GM06990 (cell line): ENCODE data around the gene C1QBP.

Experiments
- DNase-seq: peaks from one replicate; pipeline ENCODE4 v3.0.0-alpha.2; 2011; ENCODE audit not compliant: insufficient read length; ENCODE audit errors: extremely low read depth
- H3K27me3 ChIP-seq: replicated peaks from 2 replicates; pipeline ENCODE4 v1.6.0; 2011; ENCODE audit warnings: low read length; ENCODE audit not compliant: control insufficient read depth, insufficient read depth
- H3K36me3 ChIP-seq: 2 replicates; pipeline ENCODE4 v1.5.1; 2011; ENCODE audit warnings: low read length; ENCODE audit not compliant: control insufficient read depth, insufficient read depth
- H3K4me3 ChIP-seq: replicated peaks from 2 replicates; pipeline ENCODE4 v1.5.1; 2011; ENCODE audit warnings: low read depth, mild to moderate bottlenecking, control low read depth, low read length
- CTCF ChIP-seq: IDR thresholded peaks from 2 replicates; pipeline ENCODE4 v1.5.1; 2011; ENCODE audit warnings: low read length, control low read depth, mild to moderate bottlenecking, inconsistent platforms; ENCODE audit not compliant: insufficient read depth, poor library complexity, severe bottlenecking

The C1QBP gene

GRCh38 chr17:5430413-5430999 lies 8.4 kb downstream of the C1QBP start:
- Histone ChIP-seq H3K36me3 (peaks cover 46% of the 10 kb centered on the region), H3K4me3 (no peak overlapping the region), H3K27me3 (no peaks in the 10 kb centered on the region)
- no peak for DNase-seq
- no peak for TF ChIP-seq CTCF

GRCh38 chr17:5429191-5429887 lies 9.6 kb downstream of the C1QBP start:
- DNase-seq, result no peak
- Histone ChIP-seq H3K27me3 (no peaks in the 10 kb centered on the region), H3K4me3 (no peak overlapping the region), H3K36me3 (peaks cover 45% of the 10 kb centered on the region)
- no peak for TF ChIP-seq CTCF

- no peak overlapping the region for H3K4me3 ChIP-seq
- no peak for DNase-seq
- peaks cover 31% of the 10 kb centered on the region for H3K36me3 ChIP-seq
- no peak for TF ChIP-seq CTCF
- no peaks in the 10 kb centered on the region for H3K27me3 ChIP-seq
Observed at GRCh38 chr17:5425826-5426225, 13.1 kb downstream of the C1QBP start.

- Histone ChIP-seq H3K4me3 (no peak overlapping the region), H3K36me3 (peaks cover 26% of the 10 kb centered on the region), H3K27me3 (no peaks in the 10 kb centered on the region)
- TF ChIP-seq CTCF, result no peak
- no peak for DNase-seq
Observed at GRCh38 chr17:5424909-5425308, 14.0 kb downstream of the C1QBP start.

GRCh38 chr17:5422505-5422904 lies 16.4 kb downstream of the C1QBP start:
- H3K36me3 ChIP-seq, result peaks cover 18% of the 10 kb centered on the region

More at GRCh38 chr17:5422505-5422904, 16.4 kb downstream of the C1QBP start:
- Histone ChIP-seq H3K4me3 (no peak overlapping the region), H3K27me3 (no peaks in the 10 kb centered on the region)
- TF ChIP-seq CTCF, result no peak
- DNase-seq, result no peak
